DMS114 treated with DMSO at 0.1 percent for 48 hours (cell line): ENCODE measurements around the gene SLC23A2.
"Not testable (repeated sequence)": the region's sequence is repeated elsewhere in the genome, so short reads cannot be mapped to it uniquely, and the experiment has no call there.

Source experiments
- DNase-seq: peaks from one replicate; lab custom pipeline; 2025; ENCODE audit not compliant: unreplicated experiment; lab: John Stamatoyannopoulos, UW

The SLC23A2 gene

DNA sequence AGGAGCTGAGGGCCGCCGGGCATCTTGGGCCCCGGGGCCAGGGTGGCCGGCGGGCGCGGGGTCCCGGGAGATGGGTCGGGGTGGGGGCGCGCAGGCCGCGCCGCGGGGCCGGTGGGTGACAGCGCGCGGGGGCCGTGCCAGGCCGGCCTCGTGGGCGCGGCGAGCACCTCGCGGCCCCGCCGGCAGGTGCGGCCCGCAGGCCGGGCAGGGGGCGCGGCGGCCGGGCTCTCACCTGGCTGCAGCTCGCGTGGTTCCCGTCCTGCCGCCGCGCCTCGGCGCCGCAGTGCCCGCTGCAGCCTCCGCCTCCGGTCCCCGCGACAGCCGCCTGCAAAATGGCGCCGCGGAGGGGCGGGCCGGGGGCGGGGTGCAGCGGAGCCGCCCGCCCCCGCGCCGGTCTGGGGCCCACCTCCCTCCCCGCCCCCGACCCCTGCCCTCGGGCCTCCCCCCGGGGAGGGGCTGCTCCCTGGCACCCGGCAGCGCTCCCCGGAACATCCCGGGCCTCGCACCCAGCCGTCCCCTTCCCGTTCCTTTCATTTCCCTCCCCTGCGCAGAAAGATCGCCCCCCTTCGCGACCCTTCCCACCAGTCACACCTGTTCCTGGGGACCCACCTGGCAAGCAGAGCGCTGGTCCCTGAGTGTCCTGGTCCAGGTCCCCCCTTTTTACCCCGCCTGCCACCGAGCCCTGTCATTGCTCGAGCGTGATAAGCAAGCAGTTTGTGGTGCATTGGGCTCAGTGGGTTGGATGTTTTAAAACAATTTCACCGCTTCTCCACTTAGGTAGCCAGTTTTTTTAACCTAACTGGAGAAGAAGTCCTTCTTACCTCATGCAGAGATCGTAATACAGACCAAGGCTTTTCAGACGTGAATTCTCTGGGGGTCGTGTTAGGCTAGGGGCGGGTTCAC is at the start of gene SLC23A2:
Gene SLC23A2 (minus strand): TSS at position 337 of the 903 bp plus-strand sequence. CDS start 68,948 bp downstream, outside the sequence.
- no peak for DNase-seq

DNA sequence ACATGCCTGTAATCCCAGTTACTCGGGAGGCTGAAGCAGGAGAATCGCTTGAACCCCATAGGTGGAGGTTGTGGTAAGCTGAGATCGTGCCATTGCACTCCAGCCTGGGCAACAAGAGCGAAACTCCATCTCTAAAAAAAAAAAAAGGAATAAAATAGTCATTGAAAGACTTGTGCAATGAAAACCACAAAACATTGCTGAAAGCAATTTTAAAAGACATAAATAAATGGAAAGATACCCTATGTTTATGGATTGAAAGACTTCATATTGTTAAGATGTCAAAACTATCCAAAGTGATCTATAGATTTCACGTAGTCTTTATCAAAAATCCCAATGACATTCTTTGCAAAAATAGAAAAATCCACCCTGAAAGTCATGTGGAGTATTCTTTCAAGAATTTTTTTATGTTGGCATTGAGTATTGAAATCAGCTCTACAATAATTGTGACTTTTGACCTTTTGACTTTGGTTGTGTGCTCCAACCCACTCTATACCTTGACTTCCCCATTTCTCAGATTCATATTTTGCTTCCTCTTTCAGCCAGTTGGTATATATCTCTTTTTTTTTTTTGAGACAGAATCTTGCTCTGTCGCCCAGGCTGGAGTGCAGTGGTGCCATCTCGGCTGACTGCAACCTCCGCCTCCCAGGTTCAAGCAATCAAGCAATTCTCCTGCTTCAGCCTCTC is 45.5 kb upstream of the SLC23A2 start:
- DNase-seq: no peak

GRCh38 chr20:5045906-5046305 is 44.6 kb upstream of the SLC23A2 start:
- DNase-seq: no peak

- DNase-seq: no peak
Measured at GRCh38 chr20:5044075-5044620, 42.8 kb upstream of the SLC23A2 start.

DNA sequence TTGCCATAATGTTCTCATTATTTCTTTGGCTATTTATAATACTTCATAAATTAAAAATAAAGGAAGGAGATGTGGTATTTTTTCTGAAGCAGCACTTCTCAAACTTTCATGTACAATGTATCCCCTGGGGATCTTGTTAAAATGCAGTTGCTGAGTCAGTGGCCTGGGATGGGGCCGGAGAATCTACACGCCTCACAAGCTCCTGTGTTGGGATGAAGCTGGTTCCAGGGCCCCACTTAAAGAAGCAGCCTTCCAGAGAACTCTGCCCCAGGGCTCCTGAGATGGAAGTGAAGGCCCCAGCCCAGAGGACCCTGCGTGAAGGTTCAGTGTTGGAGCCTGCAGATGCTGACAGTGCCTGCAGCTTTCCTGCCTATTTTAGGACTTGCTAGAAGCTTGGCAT is 40.1 kb upstream of the SLC23A2 start:
- no peak for DNase-seq

DNA sequence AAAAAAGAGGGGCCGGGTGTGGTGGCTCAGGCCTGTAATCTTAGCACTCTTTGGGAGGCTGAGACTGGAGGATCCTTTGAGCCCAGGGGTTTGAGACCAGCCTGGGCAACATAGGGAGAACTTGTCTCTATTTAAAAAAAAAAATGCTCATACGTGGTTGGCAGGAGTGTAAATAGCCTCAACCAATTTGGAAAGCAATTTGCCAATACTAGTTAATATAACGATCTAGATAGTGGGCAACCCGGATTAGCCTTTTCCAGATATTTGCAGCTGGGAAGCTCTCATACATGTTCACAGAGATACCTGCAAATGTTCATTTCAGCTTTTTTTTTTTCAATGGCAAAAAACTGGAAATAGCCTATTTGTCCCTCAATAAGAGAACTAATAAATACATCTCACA is 39.0 kb upstream of the SLC23A2 start:
- no peak for DNase-seq

DNA sequence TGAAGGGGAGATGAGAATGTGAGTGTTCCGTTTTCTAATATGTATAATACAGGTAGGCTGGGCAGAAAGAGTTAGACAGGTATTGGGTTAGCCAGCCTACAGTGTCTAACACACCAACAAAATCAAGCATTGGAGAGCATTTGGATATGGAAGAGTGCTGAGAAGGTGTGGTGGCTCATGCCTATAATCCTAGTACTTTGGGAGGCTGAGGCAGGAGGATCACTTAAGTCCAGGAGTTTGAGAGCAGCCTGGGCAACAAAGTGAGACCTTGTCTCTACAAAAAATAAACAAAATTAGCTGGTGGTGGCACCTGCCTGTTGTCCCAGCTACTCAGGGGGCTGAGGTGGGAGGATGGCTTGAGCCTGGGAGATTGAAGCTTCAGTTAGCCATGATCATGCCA is 38.6 kb upstream of the SLC23A2 start:
- no peak for DNase-seq

GRCh38 chr20:5039255-5039657 is 37.9 kb upstream of the SLC23A2 start:
- no peak for DNase-seq

- no peak for DNase-seq
Measured at GRCh38 chr20:5036828-5037227, 35.5 kb upstream of the SLC23A2 start.

GRCh38 chr20:5035518-5035917 is 34.2 kb upstream of the SLC23A2 start:
- DNase-seq: not testable (repeated sequence)

DNA sequence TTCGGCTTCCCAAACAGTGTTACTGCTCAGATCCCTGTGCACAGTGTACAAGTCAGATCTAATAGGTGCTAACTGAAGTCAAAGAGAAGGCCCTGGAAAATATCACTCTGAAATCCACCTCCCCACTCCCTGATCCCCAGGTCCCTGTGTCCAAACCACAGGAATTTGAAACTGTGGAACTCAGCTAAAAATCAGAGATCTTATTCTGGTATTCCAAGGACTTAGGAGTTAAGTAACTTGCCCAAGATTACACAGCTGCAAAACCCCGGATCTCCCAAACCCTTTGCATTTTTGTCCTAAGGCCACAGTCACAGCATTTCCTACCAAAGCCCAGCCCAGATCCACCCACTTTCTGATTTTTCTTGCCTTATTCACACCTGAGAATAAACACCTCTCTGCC is 32.3 kb upstream of the SLC23A2 start:
- no peak for DNase-seq

DNA sequence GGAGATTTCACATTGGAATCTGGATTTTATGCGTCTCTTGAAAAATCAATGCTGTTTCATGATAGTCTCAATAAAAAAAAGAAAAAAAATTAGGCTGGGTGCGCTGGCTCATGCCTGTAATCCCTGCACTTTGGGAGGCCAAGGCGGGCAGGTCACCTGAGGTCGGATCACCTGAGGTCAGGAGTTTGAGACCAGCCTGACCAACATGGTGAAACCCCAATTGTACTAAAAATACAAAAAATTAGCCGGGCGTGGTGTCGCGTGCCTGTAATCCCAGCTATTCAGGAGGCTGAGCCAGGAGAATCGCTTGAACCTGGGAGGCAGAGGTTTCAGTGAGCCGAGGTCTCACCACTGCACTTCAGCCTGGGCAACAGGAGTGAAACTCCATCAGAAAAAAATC is 30.4 kb upstream of the SLC23A2 start:
- DNase-seq: not testable (repeated sequence)

DNA sequence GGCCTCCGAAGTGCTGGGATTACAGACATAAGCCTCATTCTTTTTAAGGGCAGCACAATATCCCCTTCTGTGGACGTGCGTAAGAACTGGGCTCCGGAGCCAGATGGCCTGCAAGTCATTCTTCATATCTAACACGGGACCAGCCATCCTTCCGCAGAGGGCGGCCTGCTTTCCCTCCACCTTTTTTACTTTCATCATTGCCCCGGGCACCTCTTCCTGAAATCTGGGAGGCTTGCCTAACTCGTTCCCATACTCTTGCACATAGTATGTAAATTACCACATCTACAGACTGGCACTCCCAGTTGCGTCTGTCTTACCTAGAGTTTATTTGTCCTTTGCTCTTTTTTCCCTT is 29.9 kb upstream of the SLC23A2 start:
- no peak for DNase-seq

- DNase-seq: no peak
Measured at GRCh38 chr20:5030348-5031205, 29.3 kb upstream of the SLC23A2 start.

DNA sequence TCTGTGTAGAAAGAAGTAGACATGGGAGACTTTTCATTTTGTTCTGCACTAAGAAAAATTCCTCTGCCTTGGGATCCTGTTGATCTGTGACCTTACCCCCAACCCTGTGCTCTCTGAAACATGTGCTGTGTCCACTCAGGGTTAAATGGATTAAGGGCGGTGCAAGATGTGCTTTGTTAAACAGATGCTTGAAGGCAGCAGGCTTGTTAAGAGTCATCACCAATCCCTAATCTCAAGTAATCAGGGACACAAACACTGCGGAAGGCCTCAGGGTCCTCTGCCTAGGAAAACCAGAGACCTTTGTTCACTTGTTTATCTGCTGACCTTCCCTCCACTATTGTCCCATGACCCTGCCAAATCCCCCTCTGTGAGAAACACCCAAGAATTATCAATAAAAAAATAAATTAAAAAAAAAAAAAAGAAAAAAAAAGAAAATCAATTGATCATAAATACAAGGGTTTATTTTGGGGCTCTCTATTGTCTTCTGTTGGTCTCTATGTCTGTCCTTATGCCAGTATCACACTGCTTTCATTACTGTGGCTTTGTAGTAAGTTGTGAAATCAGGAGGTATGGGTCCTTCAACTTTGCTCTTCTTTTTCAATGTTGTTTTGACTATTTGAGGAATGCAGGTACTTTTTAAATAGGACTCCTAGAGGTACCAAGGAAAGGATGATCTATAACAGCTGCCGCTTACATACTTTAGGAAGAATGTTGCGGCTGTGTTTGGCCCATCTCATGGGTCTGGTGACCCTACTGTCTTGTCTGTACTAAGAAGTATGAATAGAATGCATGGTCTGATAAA is 27.1 kb upstream of the SLC23A2 start:
- not testable (repeated sequence) for DNase-seq

GRCh38 chr20:5024982-5025381 is 23.7 kb upstream of the SLC23A2 start:
- no peak for DNase-seq

- DNase-seq: no peak
Measured at GRCh38 chr20:5024103-5024502, 22.8 kb upstream of the SLC23A2 start.

DNA sequence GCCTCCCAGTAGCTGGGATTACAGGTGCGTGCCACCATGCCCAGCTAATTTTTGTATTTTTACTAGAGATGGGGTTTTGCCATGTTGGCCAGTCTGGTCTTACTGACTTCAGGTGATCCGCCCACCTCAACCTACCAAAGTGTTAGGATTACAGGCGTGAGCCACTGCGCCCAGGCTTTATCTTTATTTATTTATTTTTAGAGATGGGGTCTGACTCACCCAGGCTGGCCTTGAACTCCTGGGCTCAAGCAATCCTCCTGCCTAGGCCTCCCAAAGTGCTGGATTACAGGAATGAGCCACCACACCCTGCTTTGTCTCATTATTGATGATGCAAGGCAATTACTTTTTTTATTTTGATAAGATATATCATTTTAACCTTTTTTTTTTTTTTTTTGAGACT is 21.9 kb upstream of the SLC23A2 start:
- DNase-seq: not testable (repeated sequence)

- DNase-seq: no peak
Measured at GRCh38 chr20:5020760-5021159, 19.4 kb upstream of the SLC23A2 start.

- DNase-seq: no peak
Measured at GRCh38 chr20:5013682-5014447, 12.6 kb upstream of the SLC23A2 start.
